ENCODE measurements around the gene ROPN1.

Gene ROPN1

GRCh38 chr3:123936400-123936799, 55.5 kb downstream of the ROPN1 start:
- no peak overlapping the region for H3K9ac ChIP-seq (ENCODE audit: low read length)
- no peaks in the 10 kb centered on the region for H4K20me1 ChIP-seq (ENCODE audit: low read depth, low read length)
- no peaks in the 10 kb centered on the region for H3F3A ChIP-seq (ENCODE audit: insufficient read depth)
- no peaks in the 10 kb centered on the region for H3K9me2 ChIP-seq (replicated peaks; ENCODE audit: insufficient read depth, low read length)
- no peak overlapping the region for H3K4me3 ChIP-seq (ENCODE audit: insufficient read depth, low read length, poor library complexity, severe bottlenecking)
- no peak overlapping the region for H3K27ac ChIP-seq (ENCODE audit: low read depth, low read length)
- H3K36me3 ChIP-seq (ENCODE audit: low read length), result peaks cover 58% of the 10 kb centered on the region
- no peak for TF ChIP-seq CTCF (IDR thresholded peaks at IDR 0.05; ENCODE audit: insufficient read depth, low read length, poor library complexity, severe bottlenecking)
- no peak for TF ChIP-seq EZH2phosphoT487 (conservative IDR thresholded peaks at IDR 0.05; ENCODE audit: low read length)
- no peak overlapping the region for H3K4me2 ChIP-seq (ENCODE audit: low read depth, low read length, poor library complexity, severe bottlenecking)
- H2AFZ ChIP-seq (ENCODE audit: low read depth, low read length, severe bottlenecking), result no peak overlapping the region
- H3K79me2 ChIP-seq (ENCODE audit: insufficient read depth, low read length), result no peaks in the 10 kb centered on the region
- H3K9me3 ChIP-seq (ENCODE audit: insufficient read depth, low read length), result no peaks in the 10 kb centered on the region
- H3K27me3 ChIP-seq (ENCODE audit: low read length), result no peaks in the 10 kb centered on the region

- Histone ChIP-seq H3K9ac (ENCODE audit: low read length) (no peak overlapping the region), H4K20me1 (ENCODE audit: low read depth, low read length) (no peaks in the 10 kb centered on the region), H3K27me3 (ENCODE audit: low read length) (no peaks in the 10 kb centered on the region), H3K4me3 (ENCODE audit: insufficient read depth, low read length, poor library complexity, severe bottlenecking) (no peak overlapping the region), H3F3A (ENCODE audit: insufficient read depth) (no peaks in the 10 kb centered on the region), H3K36me3 (ENCODE audit: low read length) (peaks cover 63% of the 10 kb centered on the region), H3K79me2 (ENCODE audit: insufficient read depth, low read length) (no peaks in the 10 kb centered on the region), H3K4me2 (ENCODE audit: low read depth, low read length, poor library complexity, severe bottlenecking) (no peak overlapping the region), H3K9me2 (replicated peaks; ENCODE audit: insufficient read depth, low read length) (no peaks in the 10 kb centered on the region), H3K27ac (ENCODE audit: low read depth, low read length) (no peak overlapping the region), H2AFZ (ENCODE audit: low read depth, low read length, severe bottlenecking) (no peak overlapping the region), H3K9me3 (ENCODE audit: insufficient read depth, low read length) (no peaks in the 10 kb centered on the region)
- TF ChIP-seq EZH2phosphoT487 (conservative IDR thresholded peaks at IDR 0.05; ENCODE audit: low read length) (no peak), CTCF (IDR thresholded peaks at IDR 0.05; ENCODE audit: insufficient read depth, low read length, poor library complexity, severe bottlenecking) (no peak)
Measured at GRCh38 chr3:123935830-123936229, 56.1 kb downstream of the ROPN1 start.

GRCh38 chr3:123934250-123934649, 57.7 kb downstream of the ROPN1 start:
- Histone ChIP-seq H3K79me2 (ENCODE audit: insufficient read depth, low read length) (no peaks in the 10 kb centered on the region), H4K20me1 (ENCODE audit: low read depth, low read length) (no peaks in the 10 kb centered on the region), H3K9me3 (ENCODE audit: insufficient read depth, low read length) (no peaks in the 10 kb centered on the region), H3K27me3 (ENCODE audit: low read length) (no peaks in the 10 kb centered on the region), H3K4me3 (ENCODE audit: insufficient read depth, low read length, poor library complexity, severe bottlenecking) (no peak overlapping the region), H3K36me3 (ENCODE audit: low read length) (peaks cover 69% of the 10 kb centered on the region), H3K9me2 (replicated peaks; ENCODE audit: insufficient read depth, low read length) (no peaks in the 10 kb centered on the region), H2AFZ (ENCODE audit: low read depth, low read length, severe bottlenecking) (no peak overlapping the region), H3K27ac (ENCODE audit: low read depth, low read length) (no peak overlapping the region), H3K4me2 (ENCODE audit: low read depth, low read length, poor library complexity, severe bottlenecking) (no peak overlapping the region), H3K9ac (ENCODE audit: low read length) (no peak overlapping the region), H3F3A (ENCODE audit: insufficient read depth) (no peaks in the 10 kb centered on the region)
- TF ChIP-seq EZH2phosphoT487 (conservative IDR thresholded peaks at IDR 0.05; ENCODE audit: low read length) (no peak), CTCF (IDR thresholded peaks at IDR 0.05; ENCODE audit: insufficient read depth, low read length, poor library complexity, severe bottlenecking) (no peak)
